Sigmoid colon (tissue), 7 donors: ENCODE measurements around the gene SYNPO. TPM values are rescaled to one million over a fixed set of nuclear protein-coding genes. Genes with fewer than 3 reads are reported as not detected.

Experiments
- DNase-seq: peaks from one replicate; pipeline ENCODE4 v3.0.0-alpha.2; 2019
- H3K27ac ChIP-seq, 4 donors: fragments of 200-600 bp; sonication (generic); one replicate each; pipeline ENCODE4 v1.5.1; 2016 to 2019; ENCODE audit warnings: mild to moderate bottlenecking in 1 of 4
- H3K27me3 ChIP-seq, 3 donors: fragments of 200-600 bp; sonication (generic); one replicate each; pipeline ENCODE4 v1.5.1; 2019; ENCODE audit warnings: mild to moderate bottlenecking in 1 of 3
- H3K36me3 ChIP-seq, 4 donors: fragments of 200-600 bp; sonication (generic); one replicate each; pipeline ENCODE4 v1.5.1; 2016 to 2019
- H3K4me1 ChIP-seq, 4 donors: fragments of 200-600 bp; sonication (generic); one replicate each; pipeline ENCODE4 v1.5.1; 2017 to 2019
- H3K4me3 ChIP-seq, 4 donors: fragments of 200-600 bp; sonication (generic); one replicate each; pipeline ENCODE4 v1.5.1; 2017 to 2019; ENCODE audit warnings: mild to moderate bottlenecking in 2 of 4, moderate library complexity in 1 of 4
- H3K9me3 ChIP-seq, 4 donors: fragments of 200-600 bp in 3 of 4; sonication (generic) in 3 of 4; one replicate each; pipeline versions ENCODE4 v1.5.1 to v1.6.1; 2013 to 2019
- CTCF ChIP-seq, 4 experiments: fragments of 450-650 bp in 3 of 4; fragments of 200-600 bp in 1 of 4; IDR thresholded peaks; one replicate each; pipeline ENCODE4 v1.5.1; 2016 to 2019; ENCODE audit warnings: antibody characterized with exemption in 4 of 4, mild to moderate bottlenecking in 3 of 4, moderate library complexity in 2 of 4
- EP300 ChIP-seq, 4 donors: sonication (generic); formaldehyde crosslinking; IDR thresholded peaks; one replicate each; pipeline ENCODE4 v1.6.1; 2017; ENCODE audit warnings: antibody characterized with exemption in 4 of 4
- POLR2A ChIP-seq, 2 donors: fragments of 450-650 bp; IDR thresholded peaks; one replicate each; pipeline ENCODE4 v1.6.1; 2016; ENCODE audit warnings: antibody characterized with exemption in 2 of 2, mild to moderate bottlenecking in 2 of 2, moderate library complexity in 2 of 2
- POLR2AphosphoS5 ChIP-seq, 4 donors: sonication (generic); formaldehyde crosslinking; IDR thresholded peaks; one replicate each; pipeline ENCODE4 v1.6.1; 2017; ENCODE audit warnings: antibody characterized with exemption in 4 of 4
- WGBS, 2 donors: extraction: QIAGEN DNeasy Blood & Tissue Kit; methylation state at CpG; one replicate each; pipeline ENCODE4 v1.1.7; 2013; 5-methylcytosine and 5-hydroxymethylcytosine counted together
- intact Hi-C: fragments of 100-400 bp; cut with DNase I; formaldehyde crosslinking; loops from one replicate; pipeline ENCODE4 v1.15.1; 2023
- polyA plus RNA-seq, 3 donors: library from polyadenylated mRNA; stranded (reverse); fragments of 200-250 nt; gene quantifications; one replicate each; pipeline ENCODE4 v1.2.3, GENCODE V29; 2013
- total RNA-seq, 4 donors: library from RNA; depleted of rRNA; stranded (reverse); fragments of >200 nt; gene quantifications; one replicate each; pipeline ENCODE4 v1.1.0, GENCODE V29; 2016
- donor health status: healthy with polysubstance abuse.
- donor health status: Bipolar disorder and iron deficiency.
- donor health status: healthy.

Gene SYNPO
- total and polyA plus RNA-seq, 7 donors, result 7.1 to 30.1 (median 18.6) TPM

GRCh38 chr5:150603052-150603451 lies 37.4 kb upstream of the SYNPO start:
- Histone ChIP-seq H3K36me3 (no peaks in the 10 kb centered on the region), H3K27ac (no peak overlapping the region), H3K27me3 (no peaks in the 10 kb centered on the region), H3K4me3 (no peak overlapping the region), H3K4me1 (peaks cover 0 to 26% (median 19%) of the 10 kb centered on the region in 4 donors), H3K9me3 (no peaks in the 10 kb centered on the region)
- TF ChIP-seq POLR2AphosphoS5 (IDR thresholded peaks at IDR 0.05) (peak in 1 of 4 donors; percentile 24), CTCF (IDR thresholded peaks at IDR 0.05) (no peak), EP300 (IDR thresholded peaks at IDR 0.05) (no peak)
- WGBS, 2 donors, result 88 to 90% methylated on average over 4 of the region's 4 CpGs
- intact Hi-C loops, result no loop called here
- no peak for DNase-seq

- Histone ChIP-seq H3K27ac (no peak overlapping the region), H3K36me3 (no peaks in the 10 kb centered on the region), H3K4me1 (peaks cover 0 to 24% (median 18%) of the 10 kb centered on the region in 4 donors), H3K27me3 (no peaks in the 10 kb centered on the region), H3K9me3 (no peaks in the 10 kb centered on the region), H3K4me3 (no peak overlapping the region)
- peak; percentile 21 for DNase-seq
- 89 to 90% methylated on average over 3 of the region's 3 CpGs for WGBS, 2 donors
- intact Hi-C loops, result no loop called here
- TF ChIP-seq POLR2A (IDR thresholded peaks at IDR 0.05), result no peak
- TF ChIP-seq EP300 (IDR thresholded peaks at IDR 0.05), result no peak
- no peak for TF ChIP-seq CTCF (IDR thresholded peaks at IDR 0.05)
- no peak for TF ChIP-seq POLR2AphosphoS5 (IDR thresholded peaks at IDR 0.05)
Measured at GRCh38 chr5:150603491-150603890, 37.0 kb upstream of the SYNPO start.

GRCh38 chr5:150604010-150604409 lies 36.5 kb upstream of the SYNPO start:
- no peak for DNase-seq
- Histone ChIP-seq H3K9me3 (no peaks in the 10 kb centered on the region), H3K4me3 (no peak overlapping the region), H3K27me3 (no peaks in the 10 kb centered on the region), H3K27ac (no peak overlapping the region), H3K4me1 (peaks cover 0 to 23% (median 18%) of the 10 kb centered on the region in 4 donors), H3K36me3 (no peaks in the 10 kb centered on the region)
- intact Hi-C loops, result no loop called here
- TF ChIP-seq CTCF (IDR thresholded peaks at IDR 0.05) (no peak), POLR2AphosphoS5 (IDR thresholded peaks at IDR 0.05) (no peak), POLR2A (IDR thresholded peaks at IDR 0.05) (no peak), EP300 (IDR thresholded peaks at IDR 0.05) (no peak)
- WGBS, 2 donors, result 90 to 95% methylated on average over 4 of the region's 4 CpGs

- DNase-seq, result no peak
- WGBS, 2 donors, result 89 to 90% methylated on average over 6 of the region's 6 CpGs
- Histone ChIP-seq H3K4me3 (no peak overlapping the region), H3K27me3 (no peaks in the 10 kb centered on the region), H3K9me3 (no peaks in the 10 kb centered on the region), H3K27ac (no peak overlapping the region), H3K4me1 (peaks cover 0 to 19% (median 13%) of the 10 kb centered on the region in 4 donors), H3K36me3 (no peaks in the 10 kb centered on the region)
- TF ChIP-seq POLR2A (IDR thresholded peaks at IDR 0.05) (no peak), CTCF (IDR thresholded peaks at IDR 0.05) (no peak), EP300 (IDR thresholded peaks at IDR 0.05) (no peak), POLR2AphosphoS5 (IDR thresholded peaks at IDR 0.05) (no peak)
- intact Hi-C loops, result no loop called here
Measured at GRCh38 chr5:150604894-150605440, 35.5 kb upstream of the SYNPO start.

GRCh38 chr5:150605546-150605945 lies 34.9 kb upstream of the SYNPO start:
- Histone ChIP-seq H3K27me3 (no peaks in the 10 kb centered on the region), H3K4me3 (no peak overlapping the region), H3K36me3 (no peaks in the 10 kb centered on the region), H3K9me3 (no peaks in the 10 kb centered on the region), H3K27ac (no peak overlapping the region), H3K4me1 (peaks cover 0 to 19% (median 10%) of the 10 kb centered on the region in 4 donors)
- TF ChIP-seq POLR2AphosphoS5 (IDR thresholded peaks at IDR 0.05) (no peak), EP300 (IDR thresholded peaks at IDR 0.05) (no peak), CTCF (IDR thresholded peaks at IDR 0.05) (no peak), POLR2A (IDR thresholded peaks at IDR 0.05) (no peak)
- WGBS, 2 donors, result 36 to 59% methylated on average over 6 of the region's 6 CpGs
- no peak for DNase-seq
- intact Hi-C loops, result no loop called here
